Mucosa of descending colon (tissue), 3 donors: ENCODE measurements around the gene EME2. TPM values are rescaled to one million over a fixed set of nuclear protein-coding genes. Genes with fewer than 3 reads are reported as not detected.

Experiments used
- ATAC-seq: fragments of 200-7000 bp; cut with Tn5 transposase; one replicate; pipeline ENCODE4 v1.9.1; 2020; ENCODE audit warnings: mild to moderate bottlenecking, moderate library complexity
- DNase-seq, 3 donors: peaks; one replicate each; pipeline ENCODE4 v3.0.0-alpha.2; 2020
- H3K36me3 ChIP-seq: fragments of 200-600 bp; one replicate; pipeline ENCODE4 v1.8.0; 2021; ENCODE audit warnings: low read depth, mild to moderate bottlenecking
- H3K4me1 ChIP-seq: fragments of 200-600 bp; one replicate; pipeline ENCODE4 v1.8.0; 2021; ENCODE audit warnings: low read depth, mild to moderate bottlenecking
- H3K4me3 ChIP-seq: fragments of 200-600 bp; one replicate; pipeline ENCODE4 v1.8.0; 2021; ENCODE audit warnings: mild to moderate bottlenecking
- H3K9me3 ChIP-seq: fragments of 200-600 bp; one replicate; pipeline ENCODE4 v1.8.0; 2021; ENCODE audit warnings: mild to moderate bottlenecking
- intact Hi-C, 2 donors: fragments of 100-400 bp; cut with DNase I in 1 of 2; cut with micrococcal nuclease in 1 of 2; formaldehyde crosslinking; loops; one replicate each; pipeline versions ENCODE4 v1.11.0 to v1.11.1; 2022; cut with DNase I, micrococcal nuclease
- microRNA-seq: library from miRNA; unstranded; fragments of <30 nt; microRNA quantifications from one replicate; pipeline ENCODE4, GENCODE V29; 2019
- total RNA-seq, 3 donors: library from RNA; stranded (reverse); fragmentation: NEBNext Ultra II Directional in 2 of 3; extraction: Animal tissue kit (Norgen Biotek cat#: 25700) in 2 of 3; gene quantifications; one replicate each; pipeline versions ENCODE4 v1.2.1 to v1.2.4, GENCODE V29; 2021 to 2023
- TF ChIP-seq, protein P1 (sequence below): fragments of 200-600 bp; IDR thresholded peaks from one replicate; pipeline ENCODE4 v1.8.0; 2022; ENCODE audit warnings: antibody characterized with exemption, mild to moderate bottlenecking
- donor health status: DM: no; HTN: no; CAD: no; lungs with moderate emphysema.
- donor health status: DM: no; HTN: no; CAD: no.
- donor health status: DM: no; HTN: yes; CAD: no.

The EME2 gene
- total RNA-seq, 3 donors from 2014 or later = 18.4 to 43.1 (median 24.7) TPM

DNA sequence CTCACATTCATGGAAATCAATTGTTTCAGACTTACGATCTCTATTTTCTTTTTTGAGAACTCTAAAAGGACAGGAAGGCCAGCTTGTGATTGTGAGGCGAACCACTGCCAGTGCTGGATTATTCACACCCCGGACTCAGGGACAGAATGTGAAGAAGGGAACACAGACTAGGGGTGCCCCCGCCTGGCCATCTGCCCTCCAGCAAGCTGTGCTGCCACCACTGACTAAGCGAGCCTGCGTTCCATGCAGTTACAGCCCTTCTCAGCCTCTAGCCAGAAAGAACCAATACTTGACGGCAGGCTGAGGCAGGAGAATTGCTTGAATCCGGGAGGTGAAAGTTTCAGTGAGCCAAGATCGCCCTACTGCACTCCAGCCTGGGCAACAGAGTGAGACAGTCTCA, 51.2 kb downstream of the EME2 start:
- peaks cover 20% of the 10 kb centered on the region for H3K4me1 ChIP-seq
- intact Hi-C loops = no loop called here
- ATAC-seq (no peak), DNase-seq (peak in 2 of 3 donors; percentile 25 to 29)
- TF ChIP-seq, protein P1, sequence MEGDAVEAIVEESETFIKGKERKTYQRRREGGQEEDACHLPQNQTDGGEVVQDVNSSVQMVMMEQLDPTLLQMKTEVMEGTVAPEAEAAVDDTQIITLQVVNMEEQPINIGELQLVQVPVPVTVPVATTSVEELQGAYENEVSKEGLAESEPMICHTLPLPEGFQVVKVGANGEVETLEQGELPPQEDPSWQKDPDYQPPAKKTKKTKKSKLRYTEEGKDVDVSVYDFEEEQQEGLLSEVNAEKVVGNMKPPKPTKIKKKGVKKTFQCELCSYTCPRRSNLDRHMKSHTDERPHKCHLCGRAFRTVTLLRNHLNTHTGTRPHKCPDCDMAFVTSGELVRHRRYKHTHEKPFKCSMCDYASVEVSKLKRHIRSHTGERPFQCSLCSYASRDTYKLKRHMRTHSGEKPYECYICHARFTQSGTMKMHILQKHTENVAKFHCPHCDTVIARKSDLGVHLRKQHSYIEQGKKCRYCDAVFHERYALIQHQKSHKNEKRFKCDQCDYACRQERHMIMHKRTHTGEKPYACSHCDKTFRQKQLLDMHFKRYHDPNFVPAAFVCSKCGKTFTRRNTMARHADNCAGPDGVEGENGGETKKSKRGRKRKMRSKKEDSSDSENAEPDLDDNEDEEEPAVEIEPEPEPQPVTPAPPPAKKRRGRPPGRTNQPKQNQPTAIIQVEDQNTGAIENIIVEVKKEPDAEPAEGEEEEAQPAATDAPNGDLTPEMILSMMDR = no peak
- H3K4me3 ChIP-seq = no peak overlapping the region
- no peaks in the 10 kb centered on the region for H3K9me3 ChIP-seq
- peaks cover 5% of the 10 kb centered on the region for H3K36me3 ChIP-seq

DNA sequence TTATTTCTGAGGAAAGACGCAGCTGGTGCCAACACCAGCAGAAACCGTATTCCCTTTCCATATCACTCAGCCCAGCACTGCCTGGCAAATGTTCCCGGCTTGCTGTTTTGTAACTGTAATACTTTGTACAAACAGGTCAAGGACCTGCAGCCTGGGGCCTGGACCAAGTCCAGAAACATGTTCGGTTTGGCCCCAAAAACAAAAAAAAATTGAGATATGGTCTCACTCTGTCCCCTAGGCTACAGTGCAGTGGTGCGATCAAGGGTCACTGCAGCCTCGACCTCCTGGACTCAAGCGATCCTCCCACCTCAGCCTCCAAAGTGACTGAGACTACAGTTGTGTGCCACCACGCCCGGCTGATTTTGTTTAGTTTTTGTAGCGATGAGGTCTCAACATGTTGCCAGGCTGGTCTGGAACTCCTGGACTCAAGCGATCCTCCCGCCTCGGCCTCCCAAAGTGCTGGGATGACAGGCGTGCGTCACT, 52.8 kb downstream of the EME2 start:
- peak in 1 of 3 donors; percentile 21 for DNase-seq
- peaks cover 34% of the 10 kb centered on the region for H3K4me1 ChIP-seq
- H3K9me3 ChIP-seq = no peaks in the 10 kb centered on the region
- ATAC-seq = no peak
- TF ChIP-seq, protein P1 = no peak
- H3K4me3 ChIP-seq = no peak overlapping the region
- H3K36me3 ChIP-seq = peaks cover 5% of the 10 kb centered on the region
- intact Hi-C loops = no loop called here

Small RNA genes lying within 50 kb of the gene (microRNA-seq; reads per million reads assigned to microRNA genes)
- gene MIR3177 = 0.93 reads per million

Other genes starting within 250 kb of the EME2 start
- 10 to 100 TPM in 1 of 3 donors, 1 to 10 TPM in 2; 3.4 to 10.3 (median 5.0) TPM for gene TMEM204, start 239.1 kb upstream of the EME2 start, total RNA-seq
- 10 to 100 TPM; 16.6 to 22.7 (median 17.1) TPM for gene IFT140, start 160.7 kb upstream of the EME2 start, total RNA-seq
- gene CRAMP1, start 160.4 kb upstream of the EME2 start, total RNA-seq = 10 to 100 TPM; 15.7 to 27.4 (median 20.6) TPM
- gene JPT2, start 94.5 kb upstream of the EME2 start, total RNA-seq = 10 to 100 TPM; 44.0 to 58.5 (median 57.3) TPM
- gene MAPK8IP3, start 66.6 kb upstream of the EME2 start, total RNA-seq = 10 to 100 TPM; 76.2 to 82.5 (median 79.4) TPM
- gene NME3, start 1.3 kb upstream of the EME2 start, total RNA-seq = 10 to 100 TPM; 49.1 to 66.0 (median 56.0) TPM
- gene MRPS34, start 324 bp downstream of the EME2 start, total RNA-seq = 100 to 1,000 TPM in 1 of 3 donors, 10 to 100 TPM in 2; 89.1 to 107 (median 91.0) TPM
- 10 to 100 TPM; 39.7 to 56.5 (median 52.2) TPM for gene SPSB3, start 9.8 kb downstream of the EME2 start, total RNA-seq
- 10 to 100 TPM; 32.1 to 43.1 (median 39.3) TPM for gene NUBP2, start 10.2 kb downstream of the EME2 start, total RNA-seq
- 1 to 10 TPM in 2 of 3 donors, under 1 TPM in 1; 0.51 to 1.9 (median 1.8) TPM for gene IGFALS, start 20.9 kb downstream of the EME2 start, total RNA-seq
- 10 to 100 TPM; 63.4 to 94.8 (median 68.0) TPM for gene HAGH, start 54.0 kb downstream of the EME2 start, total RNA-seq
- 10 to 100 TPM; 31.4 to 59.6 (median 54.6) TPM for gene FAHD1, start 54.4 kb downstream of the EME2 start, total RNA-seq
- gene MEIOB, start 99.4 kb downstream of the EME2 start, total RNA-seq = not detected
- gene HS3ST6, start 145.6 kb downstream of the EME2 start, total RNA-seq = 1 to 10 TPM; 2.5 to 3.1 (median 2.6) TPM
- gene MSRB1, start 170.4 kb downstream of the EME2 start, total RNA-seq = 10 to 100 TPM; 34.8 to 46.3 (median 40.5) TPM
- gene RPL3L, start 181.9 kb downstream of the EME2 start, total RNA-seq = not detected
- gene NDUFB10, start 186.7 kb downstream of the EME2 start, total RNA-seq = 100 to 1,000 TPM; 204 to 212 (median 210) TPM
- gene RPS2, start 192.0 kb downstream of the EME2 start, total RNA-seq = 1,000 to 10,000 TPM; 1,284 to 2,138 (median 1,849) TPM
- gene RNF151, start 194.0 kb downstream of the EME2 start, total RNA-seq = not detected
- 10 to 100 TPM; 21.6 to 25.5 (median 24.0) TPM for gene TBL3, start 199.2 kb downstream of the EME2 start, total RNA-seq
- 10 to 100 TPM; 12.2 to 39.9 (median 27.1) TPM for gene NOXO1, start 208.7 kb downstream of the EME2 start, total RNA-seq
- gene GFER, start 211.4 kb downstream of the EME2 start, total RNA-seq = 10 to 100 TPM; 42.1 to 75.5 (median 68.8) TPM
- 1 to 10 TPM; 1.3 to 7.9 (median 1.5) TPM for gene SYNGR3, start 217.2 kb downstream of the EME2 start, total RNA-seq
- 10 to 100 TPM; 41.9 to 45.4 (median 42.4) TPM for gene ZNF598, start 237.0 kb downstream of the EME2 start, total RNA-seq
- gene NPW, start 247.0 kb downstream of the EME2 start, total RNA-seq = 1 to 10 TPM in 1 of 3 donors, under 1 TPM in 2; 0.32 to 2.1 (median 0.60) TPM